GM12878 (cell line): Measurements from ENCODE around the gene CTNNA3. TPM values are rescaled to one million over a fixed set of nuclear protein-coding genes. Genes with fewer than 3 reads are reported as not detected.

Source experiments
- MEF2A ChIP-seq: IDR thresholded peaks from 2 replicates; pipeline ENCODE4 v1.6.1; 2011; ENCODE audit warnings: low read depth, mild to moderate bottlenecking, low read length, moderate library complexity; ENCODE audit not compliant: insufficient read depth
- ZBED1 ChIP-seq: IDR thresholded peaks from 2 replicates; pipeline ENCODE4 v1.6.1; 2016; ENCODE audit warnings: borderline replicate concordance
- ZNF622 ChIP-seq: fragments of 450-650 bp; IDR thresholded peaks from 2 replicates; pipeline ENCODE4 v1.6.1; 2017; ENCODE audit warnings: mild to moderate bottlenecking, inconsistent platforms
- polyA plus RNA-seq, 11 experiments: library from polyadenylated mRNA; depleted of rRNA in 4 of 11; unstranded in 6 of 11; stranded (reverse) in 5 of 11; fragments of >200 nt; fragmentation: Nextera tagmentation in 4 of 11; fragmentation: Illumina TruSeq in 1 of 11; extraction: Ambion mirVana in 4 of 11; extraction: Trizol in 1 of 11; gene quantifications; 1 replicate in 1 of 11; 2 replicates in 10 of 11; pipeline versions ENCODE4 v1.2.1 to v1.2.3, GENCODE V29; 2011 to 2016; ENCODE audit warnings: inconsistent platforms in 2 of 11, missing spikeins in 2 of 11, low read depth in 1 of 11
- total RNA-seq, 4 experiments: library from RNA; depleted of rRNA in 3 of 4; stranded (reverse); fragments of >200 nt in 3 of 4; fragmentation: Illumina TruSeq in 1 of 4; extraction: Trizol in 1 of 4; gene quantifications; 2 replicates each; pipeline versions ENCODE4 v1.2.1 to v1.2.3, GENCODE V29; 2013 to 2021
- TF ChIP-seq, protein P1 (sequence below): IDR thresholded peaks from 2 replicates; pipeline ENCODE4 v1.6.1; 2011; ENCODE audit warnings: borderline replicate concordance, low read depth, mild to moderate bottlenecking, moderate library complexity, low read length; ENCODE audit not compliant: insufficient read depth, poor library complexity, severe bottlenecking
- TF ChIP-seq, protein P2 (sequence below): fragments of 450-650 bp; IDR thresholded peaks from 2 replicates; pipeline ENCODE4 v1.6.1; 2017; ENCODE audit warnings: low read depth, mild to moderate bottlenecking, moderate library complexity
- TF ChIP-seq, protein P3 (sequence below): fragments of 450-650 bp; IDR thresholded peaks from 2 replicates; pipeline ENCODE4 v1.6.1; 2018; ENCODE audit warnings: mild to moderate bottlenecking, low read depth, moderate library complexity; ENCODE audit not compliant: partially characterized antibody

The CTNNA3 gene
- total and polyA plus RNA-seq, 10 of the 15 experiments (the other 5 are each of a cell fraction or from before 2014, with no cell fraction given), result under 0.01 to 4.5 (median 0.22) TPM; not detected in 2

DNA sequence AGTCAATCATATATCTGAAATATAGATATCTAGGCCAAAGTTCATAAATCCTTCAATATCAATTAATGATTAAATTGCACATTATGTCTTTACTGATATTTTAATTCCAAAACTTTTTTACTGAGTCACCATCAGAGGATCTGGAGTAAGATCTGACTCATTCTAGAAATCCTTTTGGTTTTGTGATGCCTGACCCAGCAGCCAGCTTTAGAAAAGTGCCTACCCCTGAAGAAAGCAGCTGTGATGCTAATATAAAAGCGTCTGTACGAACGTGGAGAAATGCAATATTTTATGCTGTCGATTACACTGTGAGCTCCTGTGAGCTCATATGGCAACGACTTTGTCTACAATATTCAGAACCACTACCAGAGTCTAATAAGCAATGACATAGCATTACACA is 912.7 kb downstream of the CTNNA3 start (continued):
- TF ChIP-seq, protein P1, sequence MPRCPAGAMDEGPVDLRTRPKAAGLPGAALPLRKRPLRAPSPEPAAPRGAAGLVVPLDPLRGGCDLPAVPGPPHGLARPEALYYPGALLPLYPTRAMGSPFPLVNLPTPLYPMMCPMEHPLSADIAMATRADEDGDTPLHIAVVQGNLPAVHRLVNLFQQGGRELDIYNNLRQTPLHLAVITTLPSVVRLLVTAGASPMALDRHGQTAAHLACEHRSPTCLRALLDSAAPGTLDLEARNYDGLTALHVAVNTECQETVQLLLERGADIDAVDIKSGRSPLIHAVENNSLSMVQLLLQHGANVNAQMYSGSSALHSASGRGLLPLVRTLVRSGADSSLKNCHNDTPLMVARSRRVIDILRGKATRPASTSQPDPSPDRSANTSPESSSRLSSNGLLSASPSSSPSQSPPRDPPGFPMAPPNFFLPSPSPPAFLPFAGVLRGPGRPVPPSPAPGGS, result no peak
- TF ChIP-seq MEF2A, result no peak
- TF ChIP-seq ZBED1, result no peak
- TF ChIP-seq ZNF622, result no peak
- TF ChIP-seq, protein P2, sequence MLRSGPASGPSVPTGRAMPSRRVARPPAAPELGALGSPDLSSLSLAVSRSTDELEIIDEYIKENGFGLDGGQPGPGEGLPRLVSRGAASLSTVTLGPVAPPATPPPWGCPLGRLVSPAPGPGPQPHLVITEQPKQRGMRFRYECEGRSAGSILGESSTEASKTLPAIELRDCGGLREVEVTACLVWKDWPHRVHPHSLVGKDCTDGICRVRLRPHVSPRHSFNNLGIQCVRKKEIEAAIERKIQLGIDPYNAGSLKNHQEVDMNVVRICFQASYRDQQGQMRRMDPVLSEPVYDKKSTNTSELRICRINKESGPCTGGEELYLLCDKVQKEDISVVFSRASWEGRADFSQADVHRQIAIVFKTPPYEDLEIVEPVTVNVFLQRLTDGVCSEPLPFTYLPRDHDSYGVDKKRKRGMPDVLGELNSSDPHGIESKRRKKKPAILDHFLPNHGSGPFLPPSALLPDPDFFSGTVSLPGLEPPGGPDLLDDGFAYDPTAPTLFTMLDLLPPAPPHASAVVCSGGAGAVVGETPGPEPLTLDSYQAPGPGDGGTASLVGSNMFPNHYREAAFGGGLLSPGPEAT, result no peak
- TF ChIP-seq, protein P3, sequence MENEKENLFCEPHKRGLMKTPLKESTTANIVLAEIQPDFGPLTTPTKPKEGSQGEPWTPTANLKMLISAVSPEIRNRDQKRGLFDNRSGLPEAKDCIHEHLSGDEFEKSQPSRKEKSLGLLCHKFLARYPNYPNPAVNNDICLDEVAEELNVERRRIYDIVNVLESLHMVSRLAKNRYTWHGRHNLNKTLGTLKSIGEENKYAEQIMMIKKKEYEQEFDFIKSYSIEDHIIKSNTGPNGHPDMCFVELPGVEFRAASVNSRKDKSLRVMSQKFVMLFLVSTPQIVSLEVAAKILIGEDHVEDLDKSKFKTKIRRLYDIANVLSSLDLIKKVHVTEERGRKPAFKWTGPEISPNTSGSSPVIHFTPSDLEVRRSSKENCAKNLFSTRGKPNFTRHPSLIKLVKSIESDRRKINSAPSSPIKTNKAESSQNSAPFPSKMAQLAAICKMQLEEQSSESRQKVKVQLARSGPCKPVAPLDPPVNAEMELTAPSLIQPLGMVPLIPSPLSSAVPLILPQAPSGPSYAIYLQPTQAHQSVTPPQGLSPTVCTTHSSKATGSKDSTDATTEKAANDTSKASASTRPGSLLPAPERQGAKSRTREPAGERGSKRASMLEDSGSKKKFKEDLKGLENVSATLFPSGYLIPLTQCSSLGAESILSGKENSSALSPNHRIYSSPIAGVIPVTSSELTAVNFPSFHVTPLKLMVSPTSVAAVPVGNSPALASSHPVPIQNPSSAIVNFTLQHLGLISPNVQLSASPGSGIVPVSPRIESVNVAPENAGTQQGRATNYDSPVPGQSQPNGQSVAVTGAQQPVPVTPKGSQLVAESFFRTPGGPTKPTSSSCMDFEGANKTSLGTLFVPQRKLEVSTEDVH, result no peak
- TF ChIP-seq, all 136 proteins: peak for 0
